NCI-H2196 treated with DMSO at 0.1 percent for 48 hours (cell line): ENCODE measurements around the gene ACCS.
A peak's percentile ranks its signal among the peaks of the same experiment; 100 is the strongest.

Source experiments
- DNase-seq: peaks from one replicate; lab custom pipeline; 2025; ENCODE audit not compliant: unreplicated experiment; lab: John Stamatoyannopoulos, UW

Gene ACCS

GRCh38 chr11:44065841-44066731 lies at the start of gene ACCS:
ACCS (plus strand) TSS chr11:44066270; CDS start chr11:44067628, 1,358 bp downstream.
- DNase-seq = peak; percentile 91

- DNase-seq = no peak
Measured at GRCh38 chr11:44016546-44017442, 49.3 kb upstream of the ACCS start.

GRCh38 chr11:44017443-44018126 lies 48.5 kb upstream of the ACCS start:
- DNase-seq = no peak

GRCh38 chr11:44018127-44018521 lies 47.9 kb upstream of the ACCS start:
- no peak for DNase-seq

GRCh38 chr11:44018829-44019228 lies 47.2 kb upstream of the ACCS start:
- no peak for DNase-seq

- no peak for DNase-seq
Measured at GRCh38 chr11:44024977-44025376, 41.1 kb upstream of the ACCS start.

GRCh38 chr11:44025727-44026126 lies 40.3 kb upstream of the ACCS start:
- no peak for DNase-seq

GRCh38 chr11:44028401-44028800 lies 37.7 kb upstream of the ACCS start:
- no peak for DNase-seq

- no peak for DNase-seq
Measured at GRCh38 chr11:44028816-44029506, 37.1 kb upstream of the ACCS start.

- no peak for DNase-seq
Measured at GRCh38 chr11:44029507-44029845, 36.6 kb upstream of the ACCS start.

GRCh38 chr11:44029977-44030911 lies 35.8 kb upstream of the ACCS start:
- no peak for DNase-seq

- DNase-seq = no peak
Measured at GRCh38 chr11:44030996-44031395, 35.1 kb upstream of the ACCS start.

- no peak for DNase-seq
Measured at GRCh38 chr11:44031549-44031948, 34.5 kb upstream of the ACCS start.

- no peak for DNase-seq
Measured at GRCh38 chr11:44032299-44033085, 33.6 kb upstream of the ACCS start.

- no peak for DNase-seq
Measured at GRCh38 chr11:44033411-44033850, 32.6 kb upstream of the ACCS start.

GRCh38 chr11:44033856-44034255 lies 32.2 kb upstream of the ACCS start:
- no peak for DNase-seq

- no peak for DNase-seq
Measured at GRCh38 chr11:44034639-44035038, 31.4 kb upstream of the ACCS start.

- peak; percentile 49 for DNase-seq
Measured at GRCh38 chr11:44036811-44037657, 29.0 kb upstream of the ACCS start.
